ENCODE measurements around the gene LAMA3.

DNA sequence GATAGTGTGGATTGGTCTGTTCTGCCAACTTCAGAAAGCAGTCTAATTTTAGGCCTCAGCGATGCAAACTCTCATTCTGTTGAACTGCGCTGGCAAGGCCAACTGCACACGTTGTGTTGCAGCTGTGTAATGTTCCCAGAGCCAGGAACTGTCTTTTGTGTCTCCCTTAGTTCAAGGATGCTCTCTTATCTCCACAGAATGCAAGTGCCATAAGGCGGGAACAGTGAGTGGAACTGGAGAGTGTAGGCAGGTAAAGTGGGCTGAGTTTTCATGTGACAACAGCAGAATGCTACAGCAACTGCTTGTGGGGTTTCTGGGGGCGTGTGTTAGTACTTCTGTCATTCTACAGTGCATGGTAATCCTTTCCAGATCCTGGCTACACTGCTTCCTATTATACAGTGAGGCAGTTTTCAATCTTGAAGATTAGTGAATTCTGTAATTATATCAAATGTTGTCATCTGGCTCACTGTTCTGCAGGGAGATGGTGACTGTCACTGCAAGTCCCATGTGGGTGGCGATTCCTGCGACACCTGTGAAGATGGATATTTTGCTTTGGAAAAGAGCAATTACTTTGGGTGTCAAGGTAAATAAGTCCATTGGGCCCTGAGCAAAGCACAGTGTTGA lies 125.8 kb downstream of the LAMA3 start:
- TF ChIP-seq, protein P1, sequence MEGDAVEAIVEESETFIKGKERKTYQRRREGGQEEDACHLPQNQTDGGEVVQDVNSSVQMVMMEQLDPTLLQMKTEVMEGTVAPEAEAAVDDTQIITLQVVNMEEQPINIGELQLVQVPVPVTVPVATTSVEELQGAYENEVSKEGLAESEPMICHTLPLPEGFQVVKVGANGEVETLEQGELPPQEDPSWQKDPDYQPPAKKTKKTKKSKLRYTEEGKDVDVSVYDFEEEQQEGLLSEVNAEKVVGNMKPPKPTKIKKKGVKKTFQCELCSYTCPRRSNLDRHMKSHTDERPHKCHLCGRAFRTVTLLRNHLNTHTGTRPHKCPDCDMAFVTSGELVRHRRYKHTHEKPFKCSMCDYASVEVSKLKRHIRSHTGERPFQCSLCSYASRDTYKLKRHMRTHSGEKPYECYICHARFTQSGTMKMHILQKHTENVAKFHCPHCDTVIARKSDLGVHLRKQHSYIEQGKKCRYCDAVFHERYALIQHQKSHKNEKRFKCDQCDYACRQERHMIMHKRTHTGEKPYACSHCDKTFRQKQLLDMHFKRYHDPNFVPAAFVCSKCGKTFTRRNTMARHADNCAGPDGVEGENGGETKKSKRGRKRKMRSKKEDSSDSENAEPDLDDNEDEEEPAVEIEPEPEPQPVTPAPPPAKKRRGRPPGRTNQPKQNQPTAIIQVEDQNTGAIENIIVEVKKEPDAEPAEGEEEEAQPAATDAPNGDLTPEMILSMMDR (IDR thresholded peaks at IDR 0.05) = no peak
- TF ChIP-seq POLR2A (IDR thresholded peaks at IDR 0.05) = no peak
